NCI-H510A (cell line): ENCODE measurements around the gene EPS8L1.
"Not testable (repeated sequence)": the region's sequence is repeated elsewhere in the genome, so short reads cannot be mapped to it uniquely, and the experiment has no call there.

Experiments
- DNase-seq: peaks from one replicate; lab custom pipeline; 2025; lab: John Stamatoyannopoulos, UW

EPS8L1 gene

GRCh38 chr19:55094456-55095259, 19.0 kb downstream of the EPS8L1 start:
- no peak for DNase-seq

GRCh38 chr19:55095260-55096060, 19.8 kb downstream of the EPS8L1 start:
- no peak for DNase-seq

DNA sequence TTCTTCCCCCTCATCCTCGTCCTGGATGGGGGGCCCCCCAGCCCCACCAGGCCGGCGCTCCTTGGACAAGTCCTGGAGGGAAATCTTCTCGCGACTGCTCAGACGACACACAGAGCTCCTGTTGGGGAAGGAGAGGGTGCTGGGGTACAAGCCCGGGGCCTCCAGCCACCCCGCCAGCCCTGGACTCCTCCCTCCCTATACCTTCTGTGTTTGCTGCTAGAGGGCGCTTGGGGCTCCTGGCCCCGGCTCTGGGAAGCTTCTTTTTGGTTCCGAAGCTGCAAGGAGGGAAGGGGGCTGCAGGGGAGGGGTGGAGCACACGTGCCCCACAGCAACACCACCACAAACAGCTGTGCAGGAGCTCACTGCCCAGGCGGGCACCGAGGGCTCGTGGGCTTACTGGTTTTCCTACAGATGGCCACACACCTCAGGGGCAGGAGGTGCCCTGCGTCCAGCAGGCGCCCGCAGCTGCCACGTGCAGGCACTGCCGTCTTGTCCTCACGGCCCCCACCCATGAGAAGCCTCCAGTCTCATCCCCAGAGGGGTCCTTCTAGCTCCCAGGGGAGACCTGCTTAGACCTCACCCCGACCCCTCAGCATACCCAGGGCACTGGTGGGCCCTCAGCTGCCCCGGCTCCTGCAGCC, 20.5 kb downstream of the EPS8L1 start:
- no peak for DNase-seq

DNA sequence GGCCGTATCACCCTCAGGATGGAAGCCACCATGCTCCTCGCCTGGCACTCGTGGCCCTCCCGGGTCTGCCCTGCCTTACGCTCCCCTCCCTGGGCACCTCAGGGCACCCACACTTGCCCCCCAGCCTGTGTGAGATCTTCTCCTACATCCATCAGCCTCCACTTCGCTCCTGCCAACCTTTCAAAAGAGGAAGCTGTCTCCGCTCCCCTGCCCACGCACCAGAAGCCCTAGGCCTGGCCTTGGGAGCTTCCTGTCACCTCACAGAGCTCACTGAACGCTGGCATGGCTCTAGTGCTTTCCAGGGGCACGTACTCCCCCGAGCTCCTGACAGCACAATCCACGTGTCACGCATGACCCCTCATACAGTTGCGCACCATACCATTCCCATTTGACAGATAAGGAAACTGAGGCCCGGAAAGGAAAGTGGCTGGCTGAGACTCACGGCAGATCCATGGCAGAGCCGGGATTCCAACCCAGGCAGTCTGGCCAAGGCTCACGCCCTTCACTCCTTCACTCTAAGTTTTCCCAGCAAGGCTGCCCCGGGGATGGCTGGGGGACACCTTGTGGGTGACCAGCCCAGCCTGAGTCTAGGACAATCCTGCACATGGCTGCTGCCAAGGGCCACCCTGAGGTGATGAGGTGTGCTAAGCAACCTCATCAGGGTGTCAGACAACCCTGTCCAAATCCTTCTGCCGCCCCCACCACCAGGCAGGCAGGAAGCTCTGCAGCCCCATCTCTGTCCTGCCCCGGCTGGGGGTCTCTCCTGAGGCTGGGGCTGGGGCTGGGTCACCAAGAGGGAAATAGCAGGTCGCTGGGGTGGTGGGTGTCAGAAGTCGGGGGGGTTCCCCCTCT, 22.4 kb downstream of the EPS8L1 start:
- no peak for DNase-seq

DNA sequence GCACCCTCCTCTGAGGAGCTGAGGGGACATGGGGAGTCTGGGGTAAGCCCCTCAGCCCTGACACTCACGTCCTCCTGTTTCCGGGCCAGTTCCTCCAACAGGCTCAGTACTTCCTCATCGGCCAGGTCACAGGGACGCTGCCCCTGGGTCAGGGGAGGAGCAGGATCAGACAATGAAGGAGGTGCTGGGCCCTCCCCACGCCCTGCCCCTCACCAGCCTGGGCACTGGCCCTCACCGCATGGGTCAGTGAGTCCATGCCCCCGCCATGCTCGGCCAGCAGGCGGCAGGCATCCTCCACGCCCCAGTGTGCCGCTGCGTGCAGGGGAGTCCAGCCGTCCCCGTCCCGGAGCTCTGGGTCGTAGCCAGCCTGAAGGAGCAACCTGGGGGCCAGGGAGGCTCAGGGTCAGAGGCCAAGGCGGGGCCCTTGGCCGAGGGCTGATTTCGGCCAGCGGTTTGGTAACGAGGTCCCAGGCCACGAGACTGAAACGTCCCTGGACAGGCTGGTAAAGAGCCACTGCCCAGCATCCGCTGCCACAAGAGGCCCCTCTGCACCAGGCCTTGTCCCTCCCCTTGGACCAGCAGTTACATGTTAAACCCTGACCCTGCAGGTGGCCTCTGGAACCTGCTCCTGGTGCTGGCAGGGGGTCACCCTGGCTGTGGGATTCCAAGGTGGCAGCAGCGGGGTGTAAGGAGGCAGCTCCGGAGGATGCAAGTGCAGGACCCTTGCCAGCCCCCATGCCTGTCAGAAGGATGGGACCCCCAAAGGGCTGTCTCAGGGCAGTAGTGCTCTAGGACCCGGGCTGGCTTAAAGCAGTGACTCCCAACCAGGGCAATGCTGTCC, 23.3 kb downstream of the EPS8L1 start:
- no peak for DNase-seq

DNA sequence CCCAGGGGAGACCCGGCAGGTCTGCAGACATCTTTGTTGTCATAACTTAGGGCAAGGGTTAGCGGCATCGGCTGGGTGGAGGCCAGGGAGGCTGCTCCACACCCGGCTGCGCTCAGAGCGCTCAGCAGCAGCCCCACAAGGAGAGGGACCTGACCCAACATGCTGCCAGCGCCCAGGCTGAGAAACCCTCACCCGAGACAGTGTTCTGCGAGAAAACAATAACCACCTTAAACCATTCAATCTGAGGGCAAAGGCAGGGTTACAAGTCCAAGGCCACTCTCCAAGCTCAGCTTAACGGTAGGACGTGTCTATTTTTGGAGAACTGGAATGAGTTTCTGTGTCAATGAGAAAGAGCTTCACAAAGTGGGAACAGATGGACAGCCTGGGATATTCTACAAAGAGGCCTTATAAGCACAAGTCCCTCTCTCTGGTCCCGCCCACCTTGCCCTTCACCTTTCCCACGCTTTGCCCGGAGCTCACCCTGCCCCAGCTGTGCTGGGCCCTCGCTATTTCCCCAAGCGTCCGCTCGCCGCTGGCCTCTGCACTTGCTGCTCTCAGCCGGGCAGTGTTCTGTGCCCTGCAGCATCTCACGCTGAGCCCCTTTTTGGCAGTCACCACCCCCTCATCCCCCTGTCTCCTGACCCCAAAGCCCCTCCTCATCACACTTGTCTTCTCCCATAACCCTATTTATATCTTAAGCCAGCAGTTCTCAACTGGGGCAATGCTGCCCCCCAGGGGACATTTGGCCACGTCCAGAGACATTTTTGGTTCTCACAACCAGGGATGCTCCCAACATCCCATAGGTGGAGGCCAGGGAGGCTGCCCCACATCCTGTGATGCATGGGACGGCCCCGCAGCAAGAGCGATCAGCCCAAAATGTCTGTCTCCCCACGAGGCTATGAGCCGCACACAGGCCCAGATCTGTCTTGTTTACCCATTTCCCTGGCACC, 24.2 kb downstream of the EPS8L1 start:
- DNase-seq = no peak

DNA sequence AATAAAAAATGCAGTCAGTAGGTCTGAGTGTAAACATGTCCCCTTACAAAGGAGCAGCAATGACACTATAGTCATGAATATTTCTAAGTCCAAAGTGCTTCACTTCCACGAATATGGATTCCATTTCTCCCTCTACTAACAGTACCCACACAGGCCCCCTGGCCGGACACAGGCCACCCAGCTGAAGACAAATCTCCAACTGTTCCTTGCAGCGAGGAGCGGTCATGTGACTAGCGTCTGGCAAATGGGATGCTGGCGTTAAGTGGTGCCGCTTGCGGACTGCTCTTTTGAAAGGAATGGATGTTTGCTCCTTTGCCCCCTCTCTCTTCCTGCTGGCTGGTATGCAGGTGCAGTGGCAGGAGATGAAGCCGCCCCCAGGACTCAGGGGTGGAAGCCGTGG, 25.6 kb downstream of the EPS8L1 start:
- DNase-seq = no peak

GRCh38 chr19:55103190-55103589, 27.5 kb downstream of the EPS8L1 start:
- DNase-seq = no peak

DNA sequence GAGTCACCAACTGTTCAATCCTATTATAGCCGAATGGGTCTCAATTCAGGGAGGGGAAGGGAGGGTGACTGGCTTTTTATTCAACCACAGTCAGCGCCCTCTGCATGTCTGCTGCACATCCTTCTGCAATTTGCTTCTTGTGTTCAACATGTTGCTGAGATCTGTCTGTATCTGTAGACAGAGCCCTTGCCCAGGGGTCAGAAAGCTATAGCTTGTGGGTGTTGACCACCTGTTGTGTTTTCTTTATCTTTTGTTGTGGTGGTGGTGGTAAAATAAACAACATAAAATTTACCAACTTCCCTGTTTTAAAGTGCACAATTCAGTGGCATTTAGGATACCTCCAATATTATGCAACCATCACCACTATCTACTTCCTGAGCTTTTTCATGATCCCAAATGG, 29.6 kb downstream of the EPS8L1 start:
- no peak for DNase-seq

GRCh38 chr19:55106591-55106990, 30.9 kb downstream of the EPS8L1 start:
- DNase-seq = no peak

GRCh38 chr19:55107252-55107651, 31.6 kb downstream of the EPS8L1 start:
- DNase-seq = not testable (repeated sequence)

- DNase-seq = no peak
Observed at GRCh38 chr19:55109527-55110291, 34.0 kb downstream of the EPS8L1 start.

DNA sequence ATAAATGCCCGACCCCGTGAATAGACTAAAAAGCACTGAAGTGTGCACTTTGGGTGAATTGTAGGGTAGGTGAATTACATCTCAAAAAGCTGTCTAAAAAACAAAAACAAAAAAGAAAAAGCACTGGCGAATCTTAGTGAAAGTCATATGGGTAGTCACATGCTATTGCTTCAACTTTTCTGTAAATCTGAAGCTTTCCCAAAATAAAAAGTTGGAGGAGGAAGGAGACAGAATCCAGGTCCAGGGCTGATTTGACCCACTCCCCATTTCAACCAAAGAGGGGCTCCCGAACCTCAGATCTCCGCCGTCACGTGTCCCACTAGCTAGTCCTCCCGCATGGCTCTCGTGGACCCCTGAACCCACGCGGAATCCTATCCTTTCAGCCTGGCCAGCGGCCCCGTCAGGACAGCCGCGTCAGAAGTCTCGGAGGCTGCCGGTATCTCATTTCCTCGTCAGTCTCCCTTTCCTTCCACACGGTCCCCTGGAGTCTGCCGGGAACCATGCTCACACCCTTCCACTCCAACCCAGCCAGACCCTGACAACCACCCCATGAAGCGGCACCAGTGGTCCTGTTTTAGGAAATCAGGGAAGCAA, 35.7 kb downstream of the EPS8L1 start:
- no peak for DNase-seq

GRCh38 chr19:55112246-55112776, 36.6 kb downstream of the EPS8L1 start:
- DNase-seq = no peak

GRCh38 chr19:55112777-55113569, 37.3 kb downstream of the EPS8L1 start:
- DNase-seq = no peak

DNA sequence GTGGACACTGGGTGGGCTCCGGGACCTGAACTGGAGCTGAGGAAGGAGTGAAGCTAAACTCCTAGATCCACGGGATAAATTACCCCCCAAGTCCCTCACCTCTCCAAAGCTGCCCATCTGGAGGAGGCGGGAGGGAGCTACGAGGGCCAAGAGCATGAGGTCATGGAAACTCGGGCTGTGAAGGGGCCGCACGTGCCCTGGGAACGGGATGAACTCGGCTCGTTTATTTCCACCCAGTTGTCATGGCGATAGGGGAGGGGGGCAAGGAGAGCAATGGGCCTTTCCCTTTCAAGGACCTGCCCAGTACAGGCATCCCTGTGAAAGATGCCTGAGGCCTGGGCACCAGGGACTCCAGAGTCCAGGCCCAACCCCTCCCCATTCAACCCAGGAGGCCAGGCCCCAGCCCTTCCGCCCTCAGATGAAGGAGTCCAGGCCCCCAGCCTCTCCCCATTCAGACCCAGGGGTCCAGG, 37.9 kb downstream of the EPS8L1 start:
- DNase-seq = no peak

GRCh38 chr19:55114566-55115145, 39.0 kb downstream of the EPS8L1 start:
- DNase-seq = no peak
